GM12864 (cell line): ENCODE results near the gene STAG1.
"Not testable (repeated sequence)": the region's sequence is repeated elsewhere in the genome, so short reads cannot be mapped to it uniquely, and the experiment has no call there.

Source experiments
- DNase-seq: peaks from one replicate; pipeline ENCODE4 v3.0.0-alpha.2; 2011; ENCODE audit warnings: low read depth
- H3K4me3 ChIP-seq: 2 replicates; pipeline ENCODE4 v1.5.1; 2011; ENCODE audit warnings: mild to moderate bottlenecking, low read depth, low read length, control low read depth
- TF ChIP-seq, protein P1 (sequence below): IDR thresholded peaks from 2 replicates; pipeline ENCODE4 v1.5.1; 2011; ENCODE audit warnings: low read depth, mild to moderate bottlenecking, moderate library complexity, low read length, control low read depth, inconsistent platforms; ENCODE audit errors: missing control alignments

Gene STAG1

GRCh38 chr3:136752422-136753325, 496 bp upstream of the STAG1 start:
- DNase-seq: peak; percentile 88
- TF ChIP-seq, protein P1, sequence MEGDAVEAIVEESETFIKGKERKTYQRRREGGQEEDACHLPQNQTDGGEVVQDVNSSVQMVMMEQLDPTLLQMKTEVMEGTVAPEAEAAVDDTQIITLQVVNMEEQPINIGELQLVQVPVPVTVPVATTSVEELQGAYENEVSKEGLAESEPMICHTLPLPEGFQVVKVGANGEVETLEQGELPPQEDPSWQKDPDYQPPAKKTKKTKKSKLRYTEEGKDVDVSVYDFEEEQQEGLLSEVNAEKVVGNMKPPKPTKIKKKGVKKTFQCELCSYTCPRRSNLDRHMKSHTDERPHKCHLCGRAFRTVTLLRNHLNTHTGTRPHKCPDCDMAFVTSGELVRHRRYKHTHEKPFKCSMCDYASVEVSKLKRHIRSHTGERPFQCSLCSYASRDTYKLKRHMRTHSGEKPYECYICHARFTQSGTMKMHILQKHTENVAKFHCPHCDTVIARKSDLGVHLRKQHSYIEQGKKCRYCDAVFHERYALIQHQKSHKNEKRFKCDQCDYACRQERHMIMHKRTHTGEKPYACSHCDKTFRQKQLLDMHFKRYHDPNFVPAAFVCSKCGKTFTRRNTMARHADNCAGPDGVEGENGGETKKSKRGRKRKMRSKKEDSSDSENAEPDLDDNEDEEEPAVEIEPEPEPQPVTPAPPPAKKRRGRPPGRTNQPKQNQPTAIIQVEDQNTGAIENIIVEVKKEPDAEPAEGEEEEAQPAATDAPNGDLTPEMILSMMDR: no peak
- peak overlapping the region; percentile 89 for H3K4me3 ChIP-seq

DNA sequence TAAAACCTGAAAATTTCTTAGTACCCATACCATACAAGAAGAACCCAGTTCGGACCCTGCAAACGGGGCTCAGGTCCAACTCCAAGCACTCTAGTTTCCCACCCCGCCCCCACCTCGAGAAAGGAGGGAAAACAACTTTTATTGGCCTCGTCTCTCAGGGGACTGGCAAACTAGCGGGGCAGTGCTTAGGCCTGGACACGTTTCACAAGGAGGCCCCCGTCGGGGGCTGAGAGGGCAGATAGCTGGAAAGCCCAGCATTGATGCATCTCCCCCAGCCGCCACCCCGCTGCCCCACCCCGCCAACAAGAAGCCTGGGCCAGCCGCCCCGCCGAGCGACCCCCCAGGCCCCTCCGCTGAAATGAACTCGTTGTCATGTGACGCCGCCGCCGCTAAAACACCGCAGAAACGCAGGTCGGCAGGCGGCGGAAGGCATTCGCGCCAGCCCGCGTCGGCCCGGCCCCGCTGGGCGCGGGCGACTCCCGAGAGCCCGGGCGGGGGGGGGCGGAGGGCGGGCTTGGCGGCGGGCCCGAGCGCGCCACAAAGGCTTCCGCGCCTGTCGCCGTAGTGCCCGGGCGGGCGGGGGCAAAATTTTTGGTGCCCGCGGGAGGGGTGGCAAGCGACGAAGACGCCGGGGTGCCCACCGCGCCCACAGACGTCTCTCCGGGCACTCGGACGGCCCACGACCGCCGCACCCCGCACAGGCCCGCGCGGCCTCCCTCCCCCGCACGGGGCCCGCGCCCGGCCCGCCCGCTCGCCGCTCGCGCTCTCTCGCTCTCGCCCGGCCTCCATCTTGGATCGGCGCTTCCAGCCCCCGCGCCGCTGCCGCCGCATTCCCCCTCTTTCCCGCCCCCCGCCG, 634 bp downstream of the STAG1 start:
- DNase-seq: no peak
- peak overlapping the region; percentile 89 for H3K4me3 ChIP-seq
- TF ChIP-seq, protein P1: no peak

GRCh38 chr3:136750897-136751315, 1.3 kb downstream of the STAG1 start:
- H3K4me3 ChIP-seq: peak overlapping the region; percentile 89
- TF ChIP-seq, protein P1: no peak
- DNase-seq: no peak

- DNase-seq: no peak
- H3K4me3 ChIP-seq: peak overlapping the region; percentile 89
- TF ChIP-seq, protein P1: no peak
Observed at GRCh38 chr3:136750209-136750896, 1.8 kb downstream of the STAG1 start.

DNA sequence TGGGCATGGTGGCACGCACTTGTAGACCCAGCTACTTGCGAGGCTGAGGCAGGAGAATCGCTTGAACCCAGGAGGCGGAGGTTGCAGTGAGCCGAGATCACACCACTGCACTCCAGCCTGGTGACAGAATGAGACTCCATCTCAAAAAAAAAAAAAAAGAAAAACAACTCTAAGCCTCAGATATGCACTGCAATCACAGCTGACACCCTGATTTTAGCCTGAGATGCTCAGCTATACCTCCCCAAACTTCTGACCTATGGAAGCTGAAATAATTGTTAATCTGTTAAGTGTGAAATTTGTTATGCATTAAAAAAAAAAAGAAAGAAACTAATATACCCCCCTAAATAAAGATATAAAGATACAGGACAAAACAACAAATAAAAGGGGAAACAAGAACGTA, 2.6 kb downstream of the STAG1 start:
- not testable (repeated sequence) for H3K4me3 ChIP-seq, DNase-seq

DNA sequence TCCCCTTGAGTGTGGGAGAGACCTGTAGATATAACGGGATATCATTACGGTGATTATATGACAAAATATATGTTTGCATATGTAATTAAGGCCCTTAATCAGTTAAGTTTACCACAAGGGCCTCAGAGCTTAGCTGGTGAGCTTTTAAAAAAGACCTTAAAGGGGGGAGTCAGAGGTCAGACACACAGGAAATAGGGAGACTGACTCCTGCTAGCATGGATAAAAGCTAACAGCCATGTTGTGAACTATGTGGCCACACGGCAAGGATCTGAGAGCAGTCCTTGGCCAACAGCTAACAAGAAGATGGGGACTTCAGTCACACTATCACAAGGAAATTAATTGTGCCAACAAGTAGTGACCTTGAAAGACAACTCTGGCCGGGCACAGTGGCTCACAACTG, 3.1 kb downstream of the STAG1 start:
- TF ChIP-seq, protein P1: no peak
- DNase-seq: no peak

GRCh38 chr3:136745916-136746315, 6.3 kb downstream of the STAG1 start:
- TF ChIP-seq, protein P1: no peak
- no peak for DNase-seq
- no peak overlapping the region for H3K4me3 ChIP-seq

More for the DNA sequence above, 3.1 kb downstream of the STAG1 start:
- H3K4me3 ChIP-seq: no peak overlapping the region
